Urothelium cell line (cell line): ENCODE data around the gene ANKRD13B.
A peak's percentile ranks its signal among the peaks of the same experiment; 100 is the strongest.
"Not testable (repeated sequence)": the region's sequence is repeated elsewhere in the genome, so short reads cannot be mapped to it uniquely, and the experiment has no call there.

ENCODE experiments used
- DNase-seq: peaks from one replicate; pipeline ENCODE4 v3.0.0; 2011; ENCODE audit warnings: low spot score, mixed read lengths
- FAIRE-seq: peaks from 2 replicates; lab custom pipeline; 2011; peaks lifted over from hg19 to GRCh38; lab: Jason Lieb, UNC

Gene ANKRD13B

GRCh38 chr17:29592850-29593551 is at the start of gene ANKRD13B:
TSS of gene ANKRD13B (plus strand) at chr17:29593132. CDS start at chr17:29593622, 490 bp downstream.
- peak; percentile 44 for DNase-seq
- FAIRE-seq: no peak

- FAIRE-seq: no peak
- DNase-seq: no peak
Measured at GRCh38 chr17:29544066-29544465, 48.9 kb upstream of the ANKRD13B start.

- FAIRE-seq: no peak
- no peak for DNase-seq
Measured at GRCh38 chr17:29546085-29546484, 46.8 kb upstream of the ANKRD13B start.

- DNase-seq (no peak), FAIRE-seq (no peak)
Measured at GRCh38 chr17:29546830-29547229, 46.1 kb upstream of the ANKRD13B start.

GRCh38 chr17:29549177-29549923 is 43.6 kb upstream of the ANKRD13B start:
- FAIRE-seq: no peak
- no peak for DNase-seq

GRCh38 chr17:29555840-29556239 is 37.1 kb upstream of the ANKRD13B start:
- DNase-seq (no peak), FAIRE-seq (no peak)

GRCh38 chr17:29557085-29557738 is 35.7 kb upstream of the ANKRD13B start:
- no peak for DNase-seq
- FAIRE-seq: no peak

- no peak for DNase-seq
- FAIRE-seq: no peak
Measured at GRCh38 chr17:29557739-29558116, 35.2 kb upstream of the ANKRD13B start.

- not testable (repeated sequence) for DNase-seq, FAIRE-seq
Measured at GRCh38 chr17:29558139-29558538, 34.8 kb upstream of the ANKRD13B start.

GRCh38 chr17:29559640-29560039 is 33.3 kb upstream of the ANKRD13B start:
- DNase-seq (no peak), FAIRE-seq (no peak)

- no peak for DNase-seq
- FAIRE-seq: no peak
Measured at GRCh38 chr17:29560316-29560715, 32.6 kb upstream of the ANKRD13B start.

- no peak for DNase-seq
- FAIRE-seq: no peak
Measured at GRCh38 chr17:29561554-29562517, 31.1 kb upstream of the ANKRD13B start.

- FAIRE-seq (no peak), DNase-seq (no peak)
Measured at GRCh38 chr17:29562615-29563014, 30.3 kb upstream of the ANKRD13B start.

- DNase-seq: no peak
- no peak for FAIRE-seq
Measured at GRCh38 chr17:29563816-29564215, 29.1 kb upstream of the ANKRD13B start.

- FAIRE-seq: no peak
Measured at GRCh38 chr17:29565643-29566472, 27.1 kb upstream of the ANKRD13B start.

GRCh38 chr17:29566473-29567303 is 26.2 kb upstream of the ANKRD13B start, which contains the start of gene ABHD15:
TSS of gene ABHD15 (minus strand) at chr17:29567037. CDS start at chr17:29566966, 71 bp downstream.
- no peak for FAIRE-seq
- peak; percentile 83 for DNase-seq

More at GRCh38 chr17:29565643-29566472, 27.1 kb upstream of the ANKRD13B start:
- DNase-seq: peak; percentile 65

GRCh38 chr17:29567304-29567553 is 25.7 kb upstream of the ANKRD13B start:
- DNase-seq (no peak), FAIRE-seq (no peak)

- FAIRE-seq (no peak), DNase-seq (peak; percentile 81)
Measured at GRCh38 chr17:29567554-29568330, 25.2 kb upstream of the ANKRD13B start.
